Activated CD8-positive, alpha-beta memory T cell treated with anti-CD3 and anti-CD28 coated beads, Interleukin-2, amount 50 U/mL, for 4 hours (primary cell): ENCODE measurements around the gene SEPTIN5.
"Not testable (repeated sequence)": the region's sequence is repeated elsewhere in the genome, so short reads cannot be mapped to it uniquely, and the experiment has no call there.

Experiments
- DNase-seq: peaks from one replicate; pipeline ENCODE4 v3.0.0-alpha.2; 2020

Gene SEPTIN5

DNA sequence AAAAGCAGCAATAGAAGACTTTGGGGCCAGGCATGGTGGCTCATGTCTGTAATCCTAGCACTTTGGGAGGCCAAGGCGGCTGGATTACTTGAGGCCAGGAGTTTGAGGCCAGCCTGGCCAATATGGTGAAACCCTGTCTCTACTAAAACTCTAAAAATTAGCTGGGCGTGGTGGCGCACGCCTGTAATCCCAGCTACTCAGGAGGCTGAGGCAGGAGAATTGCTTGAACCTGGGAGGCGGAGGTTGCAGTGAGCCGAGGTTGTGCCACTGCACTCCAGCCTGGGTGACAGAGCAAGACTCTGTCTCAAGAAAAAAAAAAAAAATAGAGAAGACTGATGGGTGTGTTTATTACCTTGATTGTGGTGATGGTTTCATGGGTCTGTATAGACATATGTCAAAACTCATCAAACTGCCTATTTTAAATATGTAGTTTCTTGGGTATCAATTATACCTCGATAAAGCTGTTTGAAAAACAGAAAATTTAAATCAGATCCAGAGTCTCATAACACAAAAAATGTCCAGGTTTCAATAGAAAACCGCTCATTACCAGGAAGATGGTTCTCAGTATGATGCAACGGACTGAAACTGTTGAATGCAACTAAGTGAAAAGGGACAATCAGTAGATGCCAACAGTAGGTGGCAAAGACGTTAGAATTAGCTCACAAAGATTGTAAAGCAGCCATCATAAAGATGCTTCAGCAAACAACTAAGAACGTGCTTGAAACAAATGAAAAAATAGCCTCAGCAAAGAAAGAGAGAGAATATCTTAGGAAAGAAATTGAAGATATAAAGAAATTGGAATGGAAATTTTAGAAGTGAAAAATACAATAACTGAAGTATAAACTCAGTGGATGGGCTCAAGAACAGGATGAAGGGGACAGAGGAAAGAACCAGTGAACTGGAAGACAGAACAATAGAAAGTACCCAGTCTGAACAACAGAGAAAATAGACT is 33.1 kb upstream of the SEPTIN5 start:
- DNase-seq = no peak

DNA sequence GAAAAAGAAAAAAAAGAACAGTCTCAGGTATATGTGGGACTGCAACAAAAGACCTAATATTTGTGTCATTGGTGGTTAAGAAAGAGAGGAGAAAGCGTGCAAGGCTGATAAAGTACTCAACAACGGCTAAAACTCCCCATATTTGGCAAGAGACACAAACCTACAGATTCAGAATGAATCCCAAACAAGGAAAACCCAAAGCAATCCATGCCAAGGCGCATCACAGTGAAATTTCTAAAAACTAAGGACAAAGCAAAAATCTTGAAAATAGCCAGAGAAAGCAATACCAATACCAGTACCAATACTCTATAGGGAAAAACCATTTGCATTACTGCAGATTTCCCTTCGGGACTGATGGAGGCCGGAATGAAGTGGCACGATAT is 32.4 kb upstream of the SEPTIN5 start:
- DNase-seq = no peak

DNA sequence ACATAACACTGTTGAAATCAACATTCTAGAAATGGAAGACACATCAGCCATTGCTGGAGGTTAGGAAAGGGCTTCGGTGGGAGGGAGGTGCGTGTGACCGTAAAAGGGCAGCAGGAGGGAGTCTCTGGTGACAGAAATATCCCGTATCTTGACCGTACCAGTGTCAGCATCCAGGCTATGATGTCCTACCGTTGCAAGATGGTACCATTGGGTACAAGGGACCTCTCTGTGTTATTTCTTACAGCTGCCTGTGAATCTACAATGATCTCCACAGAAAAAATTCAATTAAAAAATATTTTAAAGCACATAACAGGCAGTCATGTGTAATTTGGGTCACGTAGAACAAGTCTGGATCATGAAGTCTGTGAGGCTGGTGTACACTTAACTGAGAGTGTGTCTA is 27.4 kb upstream of the SEPTIN5 start:
- DNase-seq = no peak

DNA sequence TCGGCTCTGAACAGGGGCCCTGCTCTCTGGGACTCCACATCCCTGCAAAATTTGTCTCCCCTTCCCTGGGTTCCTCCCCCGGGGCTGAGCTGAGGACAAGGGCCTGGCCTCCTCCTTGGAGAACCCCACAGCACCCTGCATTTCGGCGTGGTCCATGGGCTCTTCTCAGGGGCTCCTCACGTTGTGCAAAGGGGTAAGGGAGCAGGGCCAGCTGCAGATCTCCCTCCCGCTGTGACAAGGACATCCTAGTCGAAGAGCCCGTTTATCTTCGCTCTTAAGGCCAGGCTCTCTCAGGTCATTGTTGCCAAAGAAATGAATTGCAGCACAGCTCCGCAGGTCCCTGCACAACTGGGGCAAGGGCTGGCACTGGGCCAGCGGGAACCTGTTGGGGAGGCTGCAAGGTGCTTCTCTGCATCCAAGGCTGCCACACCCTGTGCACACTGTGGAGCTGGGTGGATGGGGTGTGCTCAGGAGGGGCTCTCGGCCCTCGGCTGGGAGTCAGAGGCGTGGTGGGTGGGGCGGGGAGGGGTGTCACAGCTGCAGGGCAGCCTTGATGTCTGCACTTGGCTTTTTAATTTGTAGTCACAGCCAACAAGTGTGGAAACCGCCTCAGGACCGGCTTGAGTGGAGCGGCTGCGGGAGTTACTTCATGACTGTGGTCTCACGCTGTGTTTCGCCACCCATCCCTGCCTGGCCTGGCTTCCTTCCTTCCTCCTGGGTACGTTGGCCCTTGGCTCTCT is 26.6 kb upstream of the SEPTIN5 start:
- no peak for DNase-seq

DNA sequence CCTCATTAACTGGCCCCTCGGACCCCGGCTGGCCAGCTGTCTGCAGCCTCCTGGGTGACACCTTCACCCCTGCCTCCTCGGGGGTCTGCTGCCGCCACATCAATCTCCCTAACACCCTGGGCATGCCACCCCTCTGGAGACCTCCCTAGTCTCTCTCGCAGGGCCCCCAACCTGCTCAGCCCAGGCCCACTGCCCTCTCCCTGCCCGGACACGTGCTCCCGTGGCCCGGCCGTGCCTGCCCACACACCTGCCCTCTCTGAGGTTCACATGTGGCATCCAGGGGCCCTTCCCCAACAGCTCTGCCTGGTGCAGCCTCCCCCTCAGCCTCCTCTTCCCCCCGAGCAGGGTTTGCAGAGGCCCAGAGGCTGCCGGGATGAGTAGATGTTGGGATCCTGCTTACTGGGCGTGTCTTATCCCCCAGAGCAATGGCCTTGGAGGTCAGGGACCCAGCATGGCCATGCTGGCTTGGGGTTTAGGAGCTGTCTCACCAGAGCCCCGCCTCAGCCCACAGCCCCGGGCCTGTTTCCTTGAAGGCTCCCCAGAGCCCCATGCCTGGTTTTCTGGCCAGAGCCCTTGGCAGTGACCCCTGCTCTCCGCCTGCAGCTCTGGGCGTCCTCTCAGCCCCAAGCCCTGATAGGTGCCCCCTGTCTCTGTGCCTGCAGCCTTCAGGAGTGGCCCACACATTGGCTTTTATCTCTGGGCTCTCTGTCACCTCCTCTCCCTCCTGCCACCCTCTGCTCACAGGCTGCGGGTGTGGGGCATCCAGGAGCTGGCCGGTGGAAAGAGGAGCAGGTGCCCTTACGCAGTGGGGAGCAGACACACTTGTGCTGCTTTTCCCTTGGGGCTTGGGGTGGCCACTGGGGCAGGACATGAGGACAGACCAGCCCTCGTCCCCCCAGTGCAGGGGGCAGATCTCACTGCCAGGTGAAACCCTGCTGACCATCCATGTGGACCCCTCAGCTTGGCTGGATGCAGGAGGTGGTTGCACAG is 25.7 kb upstream of the SEPTIN5 start:
- no peak for DNase-seq

DNA sequence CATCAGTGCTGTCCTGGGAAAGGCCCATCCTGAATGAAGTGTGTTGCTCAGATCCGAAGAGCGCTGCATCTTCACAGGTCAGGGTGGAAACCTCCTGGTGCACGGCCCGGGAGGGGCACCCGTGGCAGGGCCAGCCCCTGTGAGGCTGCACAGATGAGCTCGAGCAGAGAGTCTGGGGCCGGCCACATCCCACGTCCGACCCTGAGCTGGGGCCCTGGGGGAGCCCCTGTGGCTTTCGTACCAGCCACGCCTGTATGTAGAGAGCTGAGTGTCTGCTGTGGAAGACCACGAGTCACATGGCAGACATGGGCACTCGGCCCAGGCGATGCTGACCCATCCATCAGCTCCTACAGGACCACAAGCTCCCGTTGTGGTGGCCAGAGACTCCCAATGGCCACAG is 24.9 kb upstream of the SEPTIN5 start:
- DNase-seq = no peak

DNA sequence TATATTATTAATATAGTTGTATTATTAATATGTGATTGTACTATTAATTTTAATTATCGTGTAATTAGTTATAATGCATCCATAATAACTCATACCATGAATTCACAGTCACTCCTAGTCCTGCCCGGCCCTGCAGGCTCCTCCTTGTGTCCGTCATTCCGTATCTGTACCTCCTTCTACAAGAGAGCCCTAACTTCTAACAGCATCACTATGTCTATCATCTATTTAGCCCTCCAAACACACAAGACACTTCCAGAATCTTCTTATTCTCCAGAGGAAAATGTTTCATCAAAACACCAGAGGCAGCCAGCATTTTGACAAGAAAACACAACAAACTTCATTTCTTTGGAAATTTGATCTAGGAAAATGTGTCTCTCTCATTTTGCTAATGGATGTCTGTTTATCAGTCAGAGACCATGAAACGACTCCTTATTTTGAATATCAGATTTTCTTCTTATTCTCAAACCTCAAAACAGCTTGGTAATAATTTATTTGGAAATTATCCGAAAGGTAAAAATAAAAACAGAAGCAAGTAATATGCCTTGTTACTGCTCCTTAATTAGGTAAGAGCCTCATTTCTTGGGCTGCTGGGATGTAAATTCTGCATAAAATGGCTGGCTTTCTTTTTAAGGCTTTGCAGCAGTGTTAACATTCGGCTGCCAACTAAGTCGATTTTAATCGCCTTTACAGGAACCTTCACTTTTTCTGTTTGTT is 23.1 kb upstream of the SEPTIN5 start:
- no peak for DNase-seq

DNA sequence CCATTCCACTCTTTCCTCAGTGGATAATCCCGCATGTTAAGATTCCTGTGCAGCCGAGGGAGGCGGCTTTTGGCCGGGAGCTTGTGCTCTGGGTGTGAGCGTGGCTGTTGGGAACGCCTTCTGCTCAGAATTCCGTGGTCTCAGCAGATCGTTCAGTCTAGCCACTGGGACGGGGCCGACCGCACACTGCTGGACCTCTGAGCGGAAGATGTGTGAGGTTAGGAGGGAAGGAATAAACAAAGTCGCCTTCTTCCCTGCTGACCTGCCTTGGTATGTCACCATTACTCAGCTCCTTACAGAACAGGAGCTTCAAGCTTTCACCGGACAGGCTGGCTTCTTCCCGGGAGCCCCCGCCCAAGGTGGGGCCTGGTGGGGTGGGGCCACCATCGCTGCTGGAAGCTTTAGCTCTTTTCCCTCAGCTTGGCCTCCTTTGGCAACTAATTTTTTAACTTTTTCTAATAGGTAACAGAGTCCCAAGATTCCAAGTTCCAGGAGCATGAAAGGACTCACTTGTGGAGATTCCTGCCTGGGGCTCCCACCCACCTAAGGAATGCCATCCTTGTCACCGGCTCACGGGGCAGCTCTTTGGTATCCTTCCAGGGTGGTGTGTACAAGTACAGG is 22.5 kb upstream of the SEPTIN5 start:
- DNase-seq = no peak

DNA sequence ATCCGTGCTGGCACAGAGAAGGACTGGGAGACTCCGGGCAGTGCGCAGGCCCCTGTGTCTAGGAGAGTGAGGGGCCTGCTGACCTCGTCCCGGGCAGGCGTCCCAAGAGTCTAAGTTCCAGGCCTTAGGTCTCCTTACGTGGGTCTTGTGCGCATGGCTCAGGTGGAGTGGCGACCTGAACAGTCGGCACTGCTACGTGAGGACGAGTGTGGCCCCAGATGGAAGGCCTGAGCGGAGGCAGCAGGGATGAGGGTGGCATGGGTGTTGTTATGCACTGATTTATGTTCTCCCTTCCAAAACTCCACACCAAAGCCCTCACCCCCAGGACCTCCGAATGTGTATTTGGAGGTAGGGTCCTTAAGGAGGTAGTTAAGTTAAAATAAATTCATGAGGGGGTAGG is 20.7 kb upstream of the SEPTIN5 start:
- no peak for DNase-seq

DNA sequence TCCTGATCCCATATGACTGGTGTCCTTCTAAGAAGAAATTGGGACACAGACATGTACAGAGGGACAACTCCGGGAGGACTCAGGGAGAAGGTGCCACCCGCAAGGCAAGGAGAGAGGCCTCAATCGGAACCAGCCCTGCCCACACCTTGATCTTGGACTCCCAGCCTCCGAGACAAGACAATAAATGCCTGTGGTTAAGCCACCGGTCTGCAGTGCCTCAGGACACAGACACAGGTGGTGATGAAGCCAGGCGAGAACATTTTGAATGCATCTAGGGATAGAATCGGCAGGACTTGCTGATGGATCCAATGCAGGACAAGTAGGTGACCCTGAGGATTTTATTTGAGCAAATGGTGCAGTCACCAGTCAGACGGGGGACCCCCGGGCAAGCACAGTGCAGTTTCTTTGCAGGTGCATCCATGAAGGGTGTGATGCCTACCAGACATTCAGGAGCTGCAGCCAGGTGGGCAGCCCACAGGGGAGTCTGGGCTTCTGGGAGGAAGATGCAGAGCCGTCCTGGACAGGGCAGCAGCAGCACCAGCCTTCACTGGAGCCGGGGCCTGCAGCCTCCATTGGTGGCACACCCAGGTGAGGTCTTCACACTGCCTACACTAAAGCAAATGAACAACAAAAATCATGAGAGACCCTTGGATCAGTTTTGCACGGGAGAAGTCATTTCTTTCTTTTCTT is 20.2 kb upstream of the SEPTIN5 start:
- no peak for DNase-seq

DNA sequence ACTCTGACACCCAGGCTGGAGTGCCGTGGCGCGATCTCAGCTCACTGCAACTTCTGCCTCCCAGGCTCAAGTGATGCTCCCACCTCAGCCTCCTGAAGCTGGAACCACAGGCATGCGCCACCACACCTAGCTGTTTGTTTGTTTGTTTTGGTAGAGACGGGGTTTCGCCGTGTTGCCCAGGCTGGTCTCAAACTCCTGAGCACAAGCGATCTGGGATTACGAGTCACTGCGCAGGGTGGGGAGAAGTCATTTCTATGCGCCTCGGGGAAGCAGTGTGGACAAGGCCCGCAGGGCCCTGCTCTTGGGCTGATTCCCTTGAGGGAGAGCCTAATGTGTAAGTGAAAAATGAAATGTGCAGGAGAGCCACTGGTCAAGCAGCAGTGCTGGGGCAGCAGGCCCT is 19.6 kb upstream of the SEPTIN5 start:
- DNase-seq = no peak

DNA sequence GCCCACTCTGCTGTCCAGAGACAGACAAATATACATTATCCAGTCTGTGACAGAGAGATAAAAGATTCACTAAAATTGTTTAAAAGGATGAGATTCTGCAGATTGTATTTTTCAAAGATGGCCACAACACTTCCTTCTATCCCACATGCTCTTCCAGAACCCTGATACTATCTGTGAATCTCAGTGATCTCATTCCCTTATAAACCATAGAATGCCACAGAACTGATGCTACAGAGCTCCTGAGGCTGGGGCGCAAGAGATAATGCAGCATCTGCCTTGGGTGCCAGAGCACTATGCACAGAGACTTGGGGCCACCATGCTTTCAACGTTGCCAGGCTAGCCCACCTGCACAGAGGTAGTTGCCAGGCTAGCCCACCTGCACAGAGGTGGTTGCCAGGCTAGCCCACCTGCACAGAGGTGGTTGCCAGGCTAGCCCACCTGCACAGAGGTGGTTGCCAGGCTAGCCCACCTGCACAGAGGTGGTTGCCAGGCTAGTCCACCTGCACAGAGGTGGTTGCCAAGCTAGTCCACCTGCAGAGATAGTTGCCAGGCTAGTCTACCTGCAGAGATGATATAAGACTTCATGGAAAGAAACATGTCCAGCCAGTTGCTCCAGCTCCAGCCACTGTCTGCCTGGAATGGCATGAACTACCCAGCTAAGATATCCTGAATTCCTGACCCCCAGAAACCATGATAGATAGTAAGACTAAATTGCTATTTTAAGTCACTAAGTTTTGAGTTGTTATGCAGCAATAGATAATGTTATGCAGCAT is 17.6 kb upstream of the SEPTIN5 start:
- no peak for DNase-seq

DNA sequence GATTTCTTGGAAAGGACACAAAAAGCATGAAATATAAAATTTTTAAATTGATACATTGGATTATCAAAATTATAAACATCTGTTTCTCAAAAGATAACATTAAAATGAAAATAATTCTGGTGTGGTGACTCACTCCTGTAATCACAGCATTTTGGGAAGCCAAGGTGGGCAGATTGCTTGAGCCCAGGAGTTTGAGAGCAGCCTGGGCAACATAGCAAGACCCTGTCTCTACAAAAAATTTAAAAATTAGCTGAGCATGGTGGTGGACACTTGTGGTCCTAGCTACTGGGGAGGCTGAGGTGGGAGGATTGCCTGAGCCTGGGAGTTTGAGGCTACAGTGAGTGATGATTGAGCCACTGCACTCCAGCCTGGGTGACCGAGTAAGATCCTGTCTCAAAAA is 16.4 kb upstream of the SEPTIN5 start:
- not testable (repeated sequence) for DNase-seq

DNA sequence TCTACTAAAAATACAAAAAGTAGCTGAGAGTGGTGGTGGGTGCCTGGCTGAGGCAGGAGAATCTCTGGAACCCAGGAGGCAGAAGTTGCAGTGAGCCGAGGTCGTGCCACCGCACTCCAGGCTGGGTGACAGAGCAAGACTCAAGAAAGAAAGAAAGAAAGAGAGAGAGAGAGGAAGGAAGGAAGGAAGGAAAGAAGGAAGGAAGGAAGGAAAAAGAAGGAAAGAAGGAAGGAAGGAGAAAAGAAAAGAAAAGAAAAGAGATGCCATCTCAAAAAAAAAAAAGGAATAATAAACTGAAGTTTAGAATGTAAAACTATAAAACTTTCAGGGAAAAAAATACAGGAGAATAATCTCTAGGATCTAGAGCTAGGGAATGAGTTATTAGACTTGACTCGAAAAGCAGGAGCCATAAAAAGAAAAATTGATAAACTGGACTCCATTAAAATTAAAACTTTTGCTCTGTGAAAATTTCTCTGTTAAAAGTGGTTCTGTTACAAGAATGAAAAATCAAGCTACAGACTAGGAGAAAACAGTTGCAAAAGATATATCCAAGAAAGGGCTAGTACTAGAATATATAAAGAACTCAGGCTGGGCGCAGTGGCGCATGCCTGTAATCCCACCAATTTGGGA is 13.4 kb upstream of the SEPTIN5 start:
- DNase-seq = no peak

DNA sequence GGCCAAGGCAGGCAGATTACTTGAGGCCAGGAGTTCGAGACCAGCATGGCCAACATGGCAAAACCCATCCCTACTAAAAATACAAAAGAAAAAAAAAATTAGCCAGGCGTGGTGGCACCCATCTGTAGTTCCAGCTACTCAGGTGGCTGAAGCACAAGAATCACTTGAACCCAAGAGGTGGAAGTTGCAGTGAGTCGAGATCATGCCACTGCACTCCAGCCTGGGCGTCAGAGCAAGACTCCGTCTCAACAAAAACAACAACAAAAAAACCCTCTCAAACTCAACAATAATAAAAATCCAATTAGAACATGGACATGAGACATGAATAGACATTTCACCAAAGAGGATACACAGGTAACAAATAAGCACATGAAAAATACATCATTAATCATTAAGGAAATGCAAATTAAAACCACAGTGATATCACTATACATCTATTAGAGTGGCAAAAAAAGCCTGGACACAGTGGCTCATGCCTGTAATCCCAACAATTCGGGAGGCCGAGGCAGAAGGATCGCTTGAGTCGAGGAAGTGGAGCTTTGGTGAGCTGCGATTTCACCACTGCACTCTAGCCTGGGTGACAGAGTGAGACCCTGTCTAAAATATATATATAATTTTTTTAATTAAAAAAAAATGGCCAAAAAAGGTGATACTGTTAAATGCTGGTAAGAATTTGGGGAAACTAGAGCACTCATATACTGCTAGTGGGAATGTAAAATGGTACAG is 12.7 kb upstream of the SEPTIN5 start:
- DNase-seq = no peak

DNA sequence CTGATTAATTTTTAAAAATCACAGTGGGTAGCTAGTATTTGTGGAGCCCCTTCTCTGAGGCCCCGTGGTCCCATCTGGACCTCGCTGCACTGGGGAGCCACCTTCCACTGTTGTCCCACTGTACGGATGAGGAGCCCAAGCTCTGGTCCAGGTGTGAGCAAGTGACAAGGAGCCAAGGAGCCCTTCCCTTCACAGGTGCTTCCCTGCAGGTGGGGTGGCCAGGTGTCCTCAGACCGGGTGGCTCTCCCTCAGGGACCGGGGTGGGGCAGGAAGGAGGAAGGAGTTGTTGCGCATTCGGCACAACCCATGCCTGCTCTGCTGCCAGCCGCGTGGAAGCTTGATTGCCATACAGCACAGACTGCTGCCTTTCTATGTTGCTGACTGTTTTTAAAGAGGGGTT is 10.4 kb upstream of the SEPTIN5 start:
- DNase-seq = no peak

DNA sequence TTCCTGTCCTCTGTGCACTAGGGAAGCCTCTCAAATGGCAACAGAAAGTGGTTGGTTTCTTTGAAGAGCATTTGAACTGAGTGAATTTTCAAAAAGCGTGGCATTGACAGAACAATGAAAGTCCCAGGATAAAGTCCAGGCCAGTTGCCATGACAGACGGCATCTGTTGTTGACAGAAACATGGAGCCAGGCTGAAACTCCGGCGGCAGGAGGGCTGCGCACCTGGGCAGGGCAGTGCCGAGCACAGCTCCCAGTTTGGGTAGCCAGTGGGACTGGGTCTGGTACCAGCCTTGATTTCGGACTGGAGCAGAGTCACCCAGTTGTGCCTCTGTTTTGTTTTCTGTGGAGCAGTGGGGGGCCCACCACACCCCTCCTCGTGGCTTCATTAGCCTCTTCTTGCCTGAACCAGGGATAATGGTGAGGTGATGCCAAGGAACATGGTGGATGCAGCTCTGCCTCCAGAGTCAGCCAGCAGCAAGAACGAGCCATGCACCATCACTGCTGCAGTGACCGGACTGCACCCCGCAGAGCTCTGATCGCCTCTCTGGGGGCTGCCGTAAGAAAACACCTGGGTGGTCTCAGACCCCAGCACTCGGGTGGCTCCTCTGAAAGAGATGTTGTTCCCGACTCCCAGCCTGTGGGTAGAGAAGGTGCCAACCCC is 9.8 kb upstream of the SEPTIN5 start:
- no peak for DNase-seq

DNA sequence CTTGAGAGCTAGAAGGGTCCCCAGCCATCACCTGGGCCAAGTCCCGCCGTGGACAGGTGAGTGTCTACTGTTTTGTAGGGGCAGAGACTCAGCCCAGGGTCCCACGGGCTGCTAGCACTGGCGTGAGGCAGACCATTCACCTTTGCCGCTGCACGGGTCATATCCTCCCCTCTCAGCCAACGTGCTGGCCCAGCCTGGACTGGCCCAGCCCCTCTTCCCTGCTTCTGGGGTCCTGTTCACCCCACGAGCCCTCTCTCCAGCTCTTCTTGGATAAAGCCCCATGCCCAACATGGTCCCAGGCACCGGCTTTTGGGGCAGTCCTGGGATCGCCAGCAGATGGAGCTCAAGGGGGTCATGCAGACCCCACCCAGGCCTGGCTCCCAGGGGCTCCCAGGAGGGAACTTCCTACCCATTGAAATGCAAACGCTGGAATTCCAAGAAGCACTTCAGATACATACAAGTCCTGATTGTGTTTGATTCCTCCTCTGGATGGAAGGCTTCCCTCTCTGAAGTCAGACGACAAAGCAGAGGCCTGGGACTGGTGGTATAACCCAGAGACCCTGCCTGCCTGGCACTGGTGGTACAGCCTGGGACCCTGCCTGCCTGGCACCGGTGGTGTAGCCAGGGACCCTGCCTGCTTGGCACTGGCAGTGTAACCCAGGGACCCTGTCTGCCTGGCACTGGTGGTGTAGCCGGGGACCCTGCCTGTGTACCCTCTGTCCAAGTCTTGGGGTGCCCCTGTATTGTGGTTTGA is 8.9 kb upstream of the SEPTIN5 start:
- no peak for DNase-seq
